Gastrocnemius medialis (tissue), 4 donors: ENCODE data around the gene SMARCA4. TPM values are rescaled to one million over a fixed set of nuclear protein-coding genes. Genes with fewer than 3 reads are reported as not detected.

Experiments used
- ATAC-seq, 2 donors: fragments of 150-250 bp; one replicate each; pipeline ENCODE4 v1.9.1; 2016
- DNase-seq, 2 donors: peaks; one replicate each; pipeline ENCODE4 v3.0.0-alpha.2; 2019
- H3K27ac ChIP-seq, 4 donors: fragments of 200-600 bp; sonication (generic); 1 replicate in 1 of 4; 2 replicates in 3 of 4; pipeline ENCODE4 v1.5.1; 2016 to 2018; ENCODE audit warnings: mild to moderate bottlenecking in 2 of 4, moderate library complexity in 1 of 4
- H3K27me3 ChIP-seq, 3 donors: fragments of 200-600 bp; sonication (generic) in 2 of 3; 1 replicate in 1 of 3; 2 replicates in 2 of 3; pipeline versions ENCODE4 v1.5.1 to v1.6.0; 2016 to 2019; ENCODE audit warnings: mild to moderate bottlenecking in 1 of 3, moderate library complexity in 1 of 3
- H3K36me3 ChIP-seq, 2 donors: fragments of 200-600 bp; sonication (generic) in 1 of 2; one replicate each; pipeline ENCODE4 v1.5.1; 2017 to 2018
- H3K4me1 ChIP-seq, 2 donors: fragments of 200-600 bp; sonication (generic) in 1 of 2; one replicate each; pipeline ENCODE4 v1.5.1; 2016 to 2017; ENCODE audit warnings: mild to moderate bottlenecking in 2 of 2
- H3K4me3 ChIP-seq, 4 donors: fragments of 200-600 bp; sonication (generic) in 3 of 4; 1 replicate in 1 of 4; 2 replicates in 3 of 4; pipeline ENCODE4 v1.5.1; 2016 to 2019; ENCODE audit warnings: mild to moderate bottlenecking in 2 of 4
- H3K9me3 ChIP-seq, 3 donors: fragments of 200-600 bp; sonication (generic) in 2 of 3; 1 replicate in 1 of 3; 2 replicates in 2 of 3; pipeline ENCODE4 v1.5.1; 2016 to 2019
- POLR2A ChIP-seq, 2 donors: fragments of 450-650 bp; IDR thresholded peaks; one replicate each; pipeline ENCODE4 v1.6.1; 2017; ENCODE audit warnings: antibody characterized with exemption in 2 of 2, mild to moderate bottlenecking in 2 of 2, moderate library complexity in 2 of 2
- in situ Hi-C, 4 donors: fragments of 200-750 bp; cut with MboI; loops; one replicate each; pipeline versions ENCODE4 v1.15.0 to v1.8.0; 2017; ENCODE audit warnings: low sequenced_read_pairs in 4 of 4
- intact Hi-C: fragments of 100-400 bp; cut with DNase I; formaldehyde crosslinking; loops from one replicate; pipeline ENCODE4 v1.15.1; 2023; ENCODE audit warnings: low total_unique reads
- total RNA-seq, 4 donors: library from RNA; depleted of rRNA; stranded (reverse); fragments of >200 nt; gene quantifications; one replicate each; pipeline versions ENCODE4 v1.1.0 to v1.2.3, GENCODE V29; 2016
- TF ChIP-seq, protein P1 (sequence below), 5 experiments: fragments of 450-650 bp in 3 of 5; fragments of 200-600 bp in 2 of 5; sonication (generic) in 2 of 5; IDR thresholded peaks in 4 of 5; conservative IDR thresholded peaks in 1 of 5; 1 replicate in 4 of 5; 2 replicates in 1 of 5; pipeline ENCODE4 v1.5.1; 2016 to 2019; ENCODE audit warnings: antibody characterized with exemption in 5 of 5, mild to moderate bottlenecking in 3 of 5, moderate library complexity in 3 of 5

SMARCA4 gene
- total RNA-seq, 4 donors from 2014 or later: 24.0 to 72.6 (median 68.7) TPM

GRCh38 chr19:11013771-11014170 is 52.9 kb downstream of the SMARCA4 start:
- intact Hi-C loops (no loop called here), in situ Hi-C loops (no loop called here)
- H3K27ac ChIP-seq: no peak overlapping the region
- H3K36me3 ChIP-seq: peaks cover 0 to 75% of the 10 kb centered on the region in 2 donors
- no peak overlapping the region for H3K4me3 ChIP-seq
- DNase-seq: no peak
- no peaks in the 10 kb centered on the region for H3K27me3 ChIP-seq
- no peak for ATAC-seq
- H3K4me1 ChIP-seq: no peaks in the 10 kb centered on the region
- TF ChIP-seq POLR2A (IDR thresholded peaks at IDR 0.05): no peak
- H3K9me3 ChIP-seq: no peaks in the 10 kb centered on the region

DNA sequence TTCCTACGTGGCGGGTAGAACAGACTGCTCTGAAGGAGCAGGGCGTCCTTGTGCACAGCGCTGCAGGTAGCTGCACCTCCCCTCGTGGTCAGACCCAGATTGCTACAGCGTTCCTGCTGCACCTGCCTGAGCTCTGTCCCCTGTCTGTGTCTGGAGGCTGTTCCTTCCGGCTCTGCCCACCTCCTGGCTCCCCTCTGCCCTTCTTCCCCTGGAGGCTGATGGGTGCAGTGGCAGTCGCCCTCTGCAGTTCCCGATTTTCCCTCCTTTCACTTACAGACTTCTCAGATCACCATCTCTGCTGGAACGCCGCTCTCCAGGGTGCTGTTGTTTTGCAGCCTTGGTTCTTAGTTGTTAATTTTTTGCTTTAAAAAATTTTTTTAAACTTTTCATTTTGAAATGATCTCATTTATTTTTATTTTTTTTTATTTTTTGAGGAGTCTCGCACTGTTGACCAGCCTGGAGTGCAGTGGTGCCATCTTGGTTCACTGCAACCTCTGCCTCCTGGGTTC is 53.6 kb downstream of the SMARCA4 start:
- DNase-seq (no peak), ATAC-seq (no peak)
- Histone ChIP-seq H3K9me3 (no peaks in the 10 kb centered on the region), H3K27me3 (no peaks in the 10 kb centered on the region), H3K4me3 (no peak overlapping the region), H3K4me1 (no peaks in the 10 kb centered on the region), H3K36me3 (peaks cover 0 to 82% of the 10 kb centered on the region in 2 donors), H3K27ac (no peak overlapping the region)
- intact Hi-C loops (no loop called here), in situ Hi-C loops (no loop called here)
- TF ChIP-seq, protein P1, sequence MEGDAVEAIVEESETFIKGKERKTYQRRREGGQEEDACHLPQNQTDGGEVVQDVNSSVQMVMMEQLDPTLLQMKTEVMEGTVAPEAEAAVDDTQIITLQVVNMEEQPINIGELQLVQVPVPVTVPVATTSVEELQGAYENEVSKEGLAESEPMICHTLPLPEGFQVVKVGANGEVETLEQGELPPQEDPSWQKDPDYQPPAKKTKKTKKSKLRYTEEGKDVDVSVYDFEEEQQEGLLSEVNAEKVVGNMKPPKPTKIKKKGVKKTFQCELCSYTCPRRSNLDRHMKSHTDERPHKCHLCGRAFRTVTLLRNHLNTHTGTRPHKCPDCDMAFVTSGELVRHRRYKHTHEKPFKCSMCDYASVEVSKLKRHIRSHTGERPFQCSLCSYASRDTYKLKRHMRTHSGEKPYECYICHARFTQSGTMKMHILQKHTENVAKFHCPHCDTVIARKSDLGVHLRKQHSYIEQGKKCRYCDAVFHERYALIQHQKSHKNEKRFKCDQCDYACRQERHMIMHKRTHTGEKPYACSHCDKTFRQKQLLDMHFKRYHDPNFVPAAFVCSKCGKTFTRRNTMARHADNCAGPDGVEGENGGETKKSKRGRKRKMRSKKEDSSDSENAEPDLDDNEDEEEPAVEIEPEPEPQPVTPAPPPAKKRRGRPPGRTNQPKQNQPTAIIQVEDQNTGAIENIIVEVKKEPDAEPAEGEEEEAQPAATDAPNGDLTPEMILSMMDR (IDR thresholded peaks at IDR 0.05 in 4 of 5, conservative IDR thresholded peaks at IDR 0.05 in 1 of 5): no peak
- TF ChIP-seq POLR2A (IDR thresholded peaks at IDR 0.05): no peak

DNA sequence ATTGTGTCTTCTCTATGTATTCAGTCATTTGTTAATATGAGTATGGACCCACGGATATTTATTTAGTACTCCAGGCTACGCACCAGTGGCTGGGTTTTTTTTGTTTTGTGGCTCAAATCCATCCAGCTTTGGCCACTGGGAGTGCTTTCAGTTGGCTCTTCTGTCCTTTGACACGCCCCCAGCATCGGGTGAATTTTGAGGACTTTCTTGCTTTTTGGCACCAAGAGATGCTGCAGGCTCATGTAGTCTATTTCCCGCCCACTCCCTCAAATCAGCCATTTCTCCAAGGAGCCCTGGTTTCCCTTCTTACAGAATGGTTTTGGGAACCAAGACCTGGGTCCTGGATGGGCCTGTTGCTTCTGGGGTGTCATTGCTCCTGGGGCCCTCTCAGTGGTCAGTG is 55.8 kb downstream of the SMARCA4 start:
- Histone ChIP-seq H3K27ac (no peak overlapping the region), H3K27me3 (no peaks in the 10 kb centered on the region), H3K36me3 (peaks cover 0 to 84% of the 10 kb centered on the region in 2 donors), H3K4me1 (no peaks in the 10 kb centered on the region), H3K4me3 (no peak overlapping the region), H3K9me3 (no peaks in the 10 kb centered on the region)
- TF ChIP-seq, protein P1 (IDR thresholded peaks at IDR 0.05 in 4 of 5, conservative IDR thresholded peaks at IDR 0.05 in 1 of 5): no peak
- TF ChIP-seq POLR2A (IDR thresholded peaks at IDR 0.05): no peak
- no peak for DNase-seq
- intact Hi-C loops: no loop called here
- no peak for ATAC-seq
- in situ Hi-C loops: no loop called here

DNA sequence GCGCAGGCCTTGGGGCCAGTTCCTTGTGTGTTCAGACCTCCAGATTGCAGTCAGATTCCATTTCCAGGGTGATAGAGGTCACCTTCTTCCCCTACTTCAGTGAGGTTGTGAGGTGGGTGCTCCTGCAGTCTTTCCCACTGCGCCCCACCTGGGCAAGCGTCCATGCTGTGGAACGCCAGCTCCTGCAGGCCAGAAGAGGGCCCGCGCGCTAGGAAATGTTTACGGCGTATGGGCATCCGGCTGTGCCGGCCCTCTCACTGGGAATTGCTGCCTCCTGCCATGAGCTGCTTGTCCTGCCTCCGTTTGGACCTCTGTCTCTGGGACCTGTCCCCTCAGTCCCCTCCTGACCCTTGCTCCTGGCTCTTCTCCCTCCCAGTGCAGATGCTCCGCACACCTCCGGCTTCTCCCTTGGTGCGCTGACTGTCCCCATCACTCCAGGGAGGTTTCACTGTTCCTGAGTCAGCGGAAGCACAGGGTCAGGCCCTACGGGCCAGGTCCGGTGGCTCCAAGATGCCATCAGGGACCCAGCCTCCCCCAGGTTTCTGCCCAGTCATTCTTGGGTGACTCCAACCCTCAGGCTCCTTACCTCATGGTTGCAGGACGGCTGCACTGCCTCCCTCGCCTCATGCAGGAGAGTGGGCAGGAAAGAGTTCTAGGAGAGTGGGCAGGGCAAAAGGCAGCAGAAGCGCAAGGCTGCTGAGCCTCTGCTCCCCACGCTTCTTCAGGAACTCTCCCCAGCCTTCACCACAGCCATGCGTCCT is 56.6 kb downstream of the SMARCA4 start:
- no peak overlapping the region for H3K27ac ChIP-seq
- no peak for TF ChIP-seq POLR2A (IDR thresholded peaks at IDR 0.05)
- TF ChIP-seq, protein P1 (IDR thresholded peaks at IDR 0.05 in 4 of 5, conservative IDR thresholded peaks at IDR 0.05 in 1 of 5): no peak
- H3K27me3 ChIP-seq: no peaks in the 10 kb centered on the region
- ATAC-seq: no peak
- in situ Hi-C loops (no loop called here), intact Hi-C loops (no loop called here)
- no peaks in the 10 kb centered on the region for H3K9me3 ChIP-seq
- H3K4me1 ChIP-seq: no peaks in the 10 kb centered on the region
- no peak overlapping the region for H3K4me3 ChIP-seq
- peaks cover 0 to 84% of the 10 kb centered on the region in 2 donors for H3K36me3 ChIP-seq
- no peak for DNase-seq

GRCh38 chr19:11018179-11018578 is 57.3 kb downstream of the SMARCA4 start:
- ATAC-seq: no peak
- in situ Hi-C loops: no loop called here
- H3K36me3 ChIP-seq: peaks cover 0 to 84% of the 10 kb centered on the region in 2 donors
- H3K4me3 ChIP-seq: no peak overlapping the region
- DNase-seq: no peak
- TF ChIP-seq, protein P1 (IDR thresholded peaks at IDR 0.05 in 4 of 5, conservative IDR thresholded peaks at IDR 0.05 in 1 of 5): no peak
- no peak for TF ChIP-seq POLR2A (IDR thresholded peaks at IDR 0.05)
- intact Hi-C loops: no loop called here
- H3K27ac ChIP-seq: no peak overlapping the region
- no peaks in the 10 kb centered on the region for H3K4me1 ChIP-seq
- H3K9me3 ChIP-seq: no peaks in the 10 kb centered on the region
- no peaks in the 10 kb centered on the region for H3K27me3 ChIP-seq
